Psoas muscle (tissue), 8 donors: ENCODE results near the gene DNAJB13. TPM values are rescaled to one million over a fixed set of nuclear protein-coding genes. Genes with fewer than 3 reads are reported as not detected.
A peak's percentile ranks its signal among the peaks of the same experiment; 100 is the strongest.

Experiments
- ATAC-seq, 4 donors: fragments of 200-7000 bp; cut with Tn5 transposase; one replicate each; pipeline ENCODE4 v1.9.1; 2020; ENCODE audit warnings: moderate library complexity in 3 of 4, mild to moderate bottlenecking in 2 of 4
- DNase-seq, 2 donors: peaks; one replicate each; pipeline ENCODE4 v3.0.0-alpha.2; 2020
- H3K27ac ChIP-seq: fragments of 200-600 bp; one replicate; pipeline ENCODE4 v1.8.0; 2022
- H3K27me3 ChIP-seq, 3 donors: fragments of 200-600 bp in 1 of 3; one replicate each; pipeline versions ENCODE4 v1.6.1 to v1.8.0; 2013 to 2022; ENCODE audit warnings: low read length in 2 of 3, mild to moderate bottlenecking in 2 of 3, moderate library complexity in 1 of 3; ENCODE audit not compliant: insufficient read depth in 3 of 3
- H3K36me3 ChIP-seq, 2 donors: fragments of 200-600 bp in 1 of 2; one replicate each; pipeline versions ENCODE4 v1.6.1 to v1.8.0; 2013 to 2022; ENCODE audit warnings: low read depth in 1 of 2, mild to moderate bottlenecking in 1 of 2, moderate library complexity in 1 of 2; ENCODE audit not compliant: insufficient read depth in 1 of 2
- H3K4me1 ChIP-seq: fragments of 200-600 bp; one replicate; pipeline ENCODE4 v1.8.0; 2022
- H3K4me3 ChIP-seq: fragments of 200-600 bp; one replicate; pipeline ENCODE4 v1.8.0; 2022; ENCODE audit warnings: mild to moderate bottlenecking
- H3K9me3 ChIP-seq: fragments of 200-600 bp; one replicate; pipeline ENCODE4 v1.8.0; 2022
- WGBS, 3 donors: extraction: QIAGEN DNeasy Blood & Tissue Kit; methylation state at CpG; one replicate each; pipeline versions ENCODE4 v1.1.6 to v1.1.7; 2013; 5-methylcytosine and 5-hydroxymethylcytosine counted together
- intact Hi-C, 2 donors: fragments of 100-400 bp; cut with DNase I; formaldehyde crosslinking; loops; one replicate each; pipeline versions ENCODE4 v1.11.0 to v1.14.2; 2022
- polyA plus RNA-seq, 3 donors: library from polyadenylated mRNA; stranded (reverse); fragments of 200-250 nt; gene quantifications; one replicate each; pipeline ENCODE4 v1.2.3, GENCODE V29; 2013
- total RNA-seq, 4 donors: library from RNA; stranded (reverse); fragmentation: NEBNext Ultra II Directional in 2 of 4; extraction: Animal tissue kit (Norgen Biotek cat#: 25700) in 2 of 4; gene quantifications; one replicate each; pipeline versions ENCODE4 v1.2.1 to v1.2.4, GENCODE V29; 2021 to 2023
- TF ChIP-seq, protein P1 (sequence below): fragments of 200-600 bp; IDR thresholded peaks from one replicate; pipeline ENCODE4 v1.8.0; 2022; ENCODE audit warnings: antibody characterized with exemption
- donor health status: healthy with polysubstance abuse.
- donor health status: DM: no; HTN: no; CAD: no; lungs with moderate emphysema.
- donor health status: Bipolar disorder and iron deficiency.
- donor health status: healthy.
- donor health status: DM: yes; HTN: yes; CAD: no.
- donor health status: DM: no; HTN: no; CAD: no.
- donor health status: DM: no; HTN: no; CAD: no.
- donor health status: DM: yes; HTN: yes; CAD: no.

Gene DNAJB13
- total and polyA plus RNA-seq, 7 donors = 0.03 TPM; not detected in 6

DNA sequence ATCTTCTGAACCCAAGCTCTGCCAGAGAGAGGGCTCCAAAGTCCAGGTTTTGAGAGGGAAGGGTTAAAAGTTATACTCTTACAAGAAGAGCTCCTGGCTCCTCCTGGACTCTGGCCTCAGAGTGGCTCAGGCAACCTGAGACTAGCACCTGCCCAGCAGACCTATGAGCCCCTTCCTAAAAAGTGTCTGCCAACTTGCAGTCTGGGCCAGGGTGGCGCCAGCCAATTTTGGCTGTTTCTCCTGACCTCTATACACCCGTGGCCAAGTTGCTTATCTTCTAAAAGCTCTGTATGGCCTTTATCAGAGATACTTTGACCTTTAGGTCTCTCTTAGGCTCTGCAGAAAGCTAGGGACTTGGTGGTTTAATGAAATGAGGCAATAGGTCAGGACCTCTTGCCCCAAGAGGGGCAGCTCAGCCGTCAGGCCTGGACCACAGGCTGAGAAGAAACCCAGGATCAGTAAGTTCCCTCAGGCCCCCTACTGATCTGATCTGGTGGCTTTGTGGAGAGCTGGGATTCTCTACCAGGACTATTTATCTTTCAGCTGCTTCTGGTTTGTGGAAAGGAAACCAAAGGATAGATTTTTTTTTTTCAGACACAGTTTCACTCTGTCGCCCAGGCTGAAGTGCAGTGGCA lies 68.4 kb downstream of the DNAJB13 start:
- H3K4me1 ChIP-seq = peaks cover 41% of the 10 kb centered on the region
- peak in 1 of 2 donors; percentile 56 for DNase-seq

GRCh38 chr11:74019860-74020259 lies 69.0 kb downstream of the DNAJB13 start:
- DNase-seq (no peak), ATAC-seq (no peak)
- H3K36me3 ChIP-seq = peaks cover 0 to 12% of the 10 kb centered on the region in 2 donors
- no peaks in the 10 kb centered on the region for H3K9me3 ChIP-seq
- H3K27ac ChIP-seq = peak overlapping the region; percentile 96
- H3K4me1 ChIP-seq = peaks cover 47% of the 10 kb centered on the region
- no peak overlapping the region for H3K4me3 ChIP-seq
- 85 to 90% (median 85%) methylated on average over 4 of the region's 4 CpGs for WGBS, 3 donors
- TF ChIP-seq, protein P1, sequence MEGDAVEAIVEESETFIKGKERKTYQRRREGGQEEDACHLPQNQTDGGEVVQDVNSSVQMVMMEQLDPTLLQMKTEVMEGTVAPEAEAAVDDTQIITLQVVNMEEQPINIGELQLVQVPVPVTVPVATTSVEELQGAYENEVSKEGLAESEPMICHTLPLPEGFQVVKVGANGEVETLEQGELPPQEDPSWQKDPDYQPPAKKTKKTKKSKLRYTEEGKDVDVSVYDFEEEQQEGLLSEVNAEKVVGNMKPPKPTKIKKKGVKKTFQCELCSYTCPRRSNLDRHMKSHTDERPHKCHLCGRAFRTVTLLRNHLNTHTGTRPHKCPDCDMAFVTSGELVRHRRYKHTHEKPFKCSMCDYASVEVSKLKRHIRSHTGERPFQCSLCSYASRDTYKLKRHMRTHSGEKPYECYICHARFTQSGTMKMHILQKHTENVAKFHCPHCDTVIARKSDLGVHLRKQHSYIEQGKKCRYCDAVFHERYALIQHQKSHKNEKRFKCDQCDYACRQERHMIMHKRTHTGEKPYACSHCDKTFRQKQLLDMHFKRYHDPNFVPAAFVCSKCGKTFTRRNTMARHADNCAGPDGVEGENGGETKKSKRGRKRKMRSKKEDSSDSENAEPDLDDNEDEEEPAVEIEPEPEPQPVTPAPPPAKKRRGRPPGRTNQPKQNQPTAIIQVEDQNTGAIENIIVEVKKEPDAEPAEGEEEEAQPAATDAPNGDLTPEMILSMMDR = no peak
- intact Hi-C loops = loop anchor here in 1 of 2 donors (5.0 kb wide), 1 partner anchor 38 kb away; the partner anchor contains the start of gene UCP2
- H3K27me3 ChIP-seq = no peaks in the 10 kb centered on the region

More for the DNA sequence above, 68.4 kb downstream of the DNAJB13 start:
- Histone ChIP-seq H3K9me3 (no peaks in the 10 kb centered on the region), H3K27ac (peak overlapping the region; percentile 96), H3K36me3 (peaks cover 0 to 12% of the 10 kb centered on the region in 2 donors), H3K4me3 (peak overlapping the region; percentile 47), H3K27me3 (no peaks in the 10 kb centered on the region)
- intact Hi-C loops = no loop called here
- ATAC-seq = peak; percentile 25 to 60 (median 28)
- TF ChIP-seq, protein P1 = no peak
- WGBS, 3 donors = 27 to 53% (median 31%) methylated on average over 4 of the region's 4 CpGs

Other genes with a start within 250 kb of the DNAJB13 start
- 10 to 100 TPM; 74.9 to 88.2 (median 86.9) TPM for gene RAB6A, start 190.0 kb upstream of the DNAJB13 start, total RNA-seq
- 100 to 1,000 TPM in 1 of 3 donors, 10 to 100 TPM in 2; 49.4 to 117 (median 58.4) TPM for gene RAB6A, start 190.0 kb upstream of the DNAJB13 start, polyA plus RNA-seq
- gene MRPL48, start 163.2 kb upstream of the DNAJB13 start, total RNA-seq = 10 to 100 TPM; 23.8 to 35.2 (median 24.7) TPM
- gene MRPL48, start 163.2 kb upstream of the DNAJB13 start, polyA plus RNA-seq = 10 to 100 TPM; 26.4 to 31.9 (median 31.5) TPM
- 10 to 100 TPM; 59.6 to 74.8 (median 68.2) TPM for gene COA4, start 74.2 kb upstream of the DNAJB13 start, total RNA-seq
- 100 to 1,000 TPM in 2 of 3 donors, 10 to 100 TPM in 1; 59.3 to 138 (median 104) TPM for gene COA4, start 74.2 kb upstream of the DNAJB13 start, polyA plus RNA-seq
- gene PAAF1, start 74.0 kb upstream of the DNAJB13 start, total RNA-seq = 1 to 10 TPM; 6.6 to 9.5 (median 8.3) TPM
- 10 to 100 TPM in 2 of 3 donors, 1 to 10 TPM in 1; 8.2 to 12.0 (median 11.8) TPM for gene PAAF1, start 74.0 kb upstream of the DNAJB13 start, polyA plus RNA-seq
- 10 to 100 TPM; 40.8 to 99.5 (median 66.1) TPM for gene UCP2, start 31.8 kb downstream of the DNAJB13 start, total RNA-seq
- 10 to 100 TPM; 11.8 to 90.6 (median 89.6) TPM for gene UCP2, start 31.8 kb downstream of the DNAJB13 start, polyA plus RNA-seq
- gene UCP3, start 58.1 kb downstream of the DNAJB13 start, total RNA-seq = 100 to 1,000 TPM in 3 of 4 donors, 10 to 100 TPM in 1; 53.8 to 299 (median 169) TPM
- gene UCP3, start 58.1 kb downstream of the DNAJB13 start, polyA plus RNA-seq = 100 to 1,000 TPM in 2 of 3 donors, 1 to 10 TPM in 1; 8.9 to 587 (median 330) TPM
- gene C2CD3, start 220.0 kb downstream of the DNAJB13 start, total RNA-seq = 10 to 100 TPM in 2 of 4 donors, 1 to 10 TPM in 2; 5.1 to 14.4 (median 9.7) TPM
- 10 to 100 TPM in 1 of 3 donors, 1 to 10 TPM in 2; 8.4 to 12.6 (median 9.7) TPM for gene C2CD3, start 220.0 kb downstream of the DNAJB13 start, polyA plus RNA-seq
- 10 to 100 TPM; 39.5 to 45.9 (median 43.3) TPM for gene PPME1, start 220.3 kb downstream of the DNAJB13 start, total RNA-seq
- gene PPME1, start 220.3 kb downstream of the DNAJB13 start, polyA plus RNA-seq = 10 to 100 TPM; 28.3 to 47.9 (median 30.3) TPM